CD14-positive monocyte (primary cell): ENCODE results near the gene EML6. TPM values are rescaled to one million over a fixed set of nuclear protein-coding genes. Genes with fewer than 3 reads are reported as not detected.

Experiments
- DNase-seq, 3 donors: peaks; one replicate each; pipeline ENCODE4 v3.0.0-alpha.2; 2011 to 2022
- H2AFZ ChIP-seq: 2 replicates; pipeline ENCODE4 v1.6.0; 2012; ENCODE audit warnings: mild to moderate bottlenecking, low read depth, low read length, inconsistent platforms; ENCODE audit not compliant: insufficient read depth, poor library complexity, severe bottlenecking
- H3K27ac ChIP-seq, 2 donors: 1 replicate in 1 of 2; 2 replicates in 1 of 2; pipeline ENCODE4 v1.5.1; 2012 to 2013; ENCODE audit warnings: low read length in 2 of 2, control low read depth in 1 of 2, inconsistent platforms in 1 of 2, low read depth in 1 of 2, mild to moderate bottlenecking in 1 of 2
- H3K27me3 ChIP-seq, 2 donors: one replicate each; pipeline versions ENCODE4 v1.6.0 to v1.6.1; 2011 to 2013; ENCODE audit warnings: low read length in 2 of 2; ENCODE audit not compliant: control insufficient read depth in 2 of 2, insufficient read depth in 2 of 2
- H3K36me3 ChIP-seq, 2 donors: replicated peaks in 1 of 2; 1 replicate in 1 of 2; 2 replicates in 1 of 2; pipeline versions ENCODE4 v1.5.1 to v1.6.1; 2012 to 2013; ENCODE audit warnings: low read length in 2 of 2, control low read depth in 1 of 2, inconsistent platforms in 1 of 2, mild to moderate bottlenecking in 1 of 2; ENCODE audit not compliant: insufficient read depth in 2 of 2, control insufficient read depth in 1 of 2
- H3K4me1 ChIP-seq, 2 donors: 1 replicate in 1 of 2; 2 replicates in 1 of 2; pipeline versions ENCODE4 v1.5.1 to v1.6.1; 2012 to 2013; ENCODE audit warnings: low read length in 2 of 2, control low read depth in 1 of 2, inconsistent platforms in 1 of 2, mild to moderate bottlenecking in 1 of 2, moderate library complexity in 1 of 2; ENCODE audit not compliant: insufficient read depth in 2 of 2, control insufficient read depth in 1 of 2
- H3K4me2 ChIP-seq: replicated peaks from 2 replicates; pipeline ENCODE3; 2012; ENCODE audit warnings: low read length, moderate library complexity, mild to moderate bottlenecking; ENCODE audit not compliant: poor library complexity, severe bottlenecking; ENCODE audit errors: extremely low read depth
- H3K4me3 ChIP-seq, 3 experiments: fragments of 200-600 bp in 1 of 3; sonication (generic) in 1 of 3; replicated peaks in 1 of 3; 1 replicate in 2 of 3; 2 replicates in 1 of 3; pipeline ENCODE4 v1.5.1; 2011 to 2013; ENCODE audit warnings: low read length in 3 of 3, mild to moderate bottlenecking in 3 of 3, control low read depth in 2 of 3, low read depth in 2 of 3, inconsistent platforms in 1 of 3, moderate library complexity in 1 of 3
- H3K79me2 ChIP-seq: 2 replicates; pipeline ENCODE4 v1.6.0; 2012; ENCODE audit warnings: mild to moderate bottlenecking, control low read depth, inconsistent platforms, low read length, moderate library complexity; ENCODE audit not compliant: insufficient read depth
- H3K9ac ChIP-seq: 2 replicates; pipeline ENCODE4 v1.6.0; 2017; ENCODE audit warnings: low read length, mild to moderate bottlenecking; ENCODE audit not compliant: insufficient read depth, poor library complexity, severe bottlenecking
- H3K9me3 ChIP-seq, 2 donors: replicated peaks in 1 of 2; 1 replicate in 1 of 2; 2 replicates in 1 of 2; pipeline versions ENCODE4 v1.5.1 to v1.6.1; 2012 to 2013; ENCODE audit warnings: low read length in 2 of 2, control low read depth in 1 of 2; ENCODE audit not compliant: control insufficient read depth in 1 of 2, insufficient read depth in 1 of 2
- H4K20me1 ChIP-seq: 2 replicates; pipeline ENCODE4 v1.6.0; 2012; ENCODE audit warnings: mild to moderate bottlenecking, low read length, control low read depth, moderate library complexity; ENCODE audit not compliant: insufficient read depth
- H3K27ac Mint-ChIP-seq, 7 donors: one replicate each; pipeline ENCODE4 v1.8.0; 2020; ENCODE audit warnings: mild to moderate bottlenecking in 7 of 7, mixed read lengths in 7 of 7, moderate library complexity in 6 of 7, inconsistent platforms in 2 of 7
- H3K27me3 Mint-ChIP-seq, 3 donors: one replicate each; pipeline ENCODE4 v1.8.0; 2021 to 2022; ENCODE audit warnings: low read depth in 3 of 3, mild to moderate bottlenecking in 3 of 3, mixed read lengths in 3 of 3, moderate library complexity in 3 of 3, inconsistent platforms in 1 of 3
- H3K36me3 Mint-ChIP-seq, 2 donors: one replicate each; pipeline ENCODE4 v1.8.0; 2020; ENCODE audit warnings: mixed read lengths in 2 of 2, inconsistent platforms in 1 of 2, mild to moderate bottlenecking in 1 of 2
- H3K4me1 Mint-ChIP-seq: one replicate; pipeline ENCODE4 v1.8.0; 2020; ENCODE audit warnings: mild to moderate bottlenecking, mixed read lengths
- H3K4me3 Mint-ChIP-seq, 2 donors: one replicate each; pipeline ENCODE4 v1.8.0; 2020; ENCODE audit warnings: mild to moderate bottlenecking in 2 of 2, mixed read lengths in 2 of 2, moderate library complexity in 1 of 2
- H3K9me3 Mint-ChIP-seq, 7 donors: one replicate each; pipeline ENCODE4 v1.8.0; 2020 to 2022; ENCODE audit warnings: mixed read lengths in 7 of 7, mild to moderate bottlenecking in 6 of 7, moderate library complexity in 6 of 7, inconsistent platforms in 2 of 7
- WGBS: methylation state at CpG from one replicate; pipeline ENCODE4 v1.1.5; 2013; ENCODE audit warnings: missing lambda C conversion rate; ENCODE audit not compliant: insufficient coverage; 5-methylcytosine and 5-hydroxymethylcytosine counted together
- intact Hi-C, 2 donors: fragments of 100-400 bp; cut with micrococcal nuclease; formaldehyde crosslinking; loops; one replicate each; pipeline versions ENCODE4 v1.15.0 to v1.15.1; 2023
- polyA plus RNA-seq, 3 donors: library from polyadenylated mRNA; depleted of rRNA in 1 of 3; unstranded in 2 of 3; stranded (reverse) in 1 of 3; fragments of 300-500 nt in 2 of 3; fragments of >200 nt in 1 of 3; fragmentation: Illumina TruSeq in 2 of 3; gene quantifications; 1 replicate in 2 of 3; 2 replicates in 1 of 3; pipeline ENCODE4 v1.2.3, GENCODE V29; 2012 to 2021
- TF ChIP-seq, protein P1 (sequence below): fragments of 200-600 bp; IDR thresholded peaks from one replicate; pipeline ENCODE4 v1.8.0; 2022; ENCODE audit warnings: antibody characterized with exemption, mild to moderate bottlenecking

Gene EML6
- polyA plus RNA-seq, 3 donors: 0.79 TPM; not detected in 2

GRCh38 chr2:54936766-54937165 is 213.3 kb downstream of the EML6 start:
- no peaks in the 10 kb centered on the region for H4K20me1 ChIP-seq
- TF ChIP-seq, protein P1, sequence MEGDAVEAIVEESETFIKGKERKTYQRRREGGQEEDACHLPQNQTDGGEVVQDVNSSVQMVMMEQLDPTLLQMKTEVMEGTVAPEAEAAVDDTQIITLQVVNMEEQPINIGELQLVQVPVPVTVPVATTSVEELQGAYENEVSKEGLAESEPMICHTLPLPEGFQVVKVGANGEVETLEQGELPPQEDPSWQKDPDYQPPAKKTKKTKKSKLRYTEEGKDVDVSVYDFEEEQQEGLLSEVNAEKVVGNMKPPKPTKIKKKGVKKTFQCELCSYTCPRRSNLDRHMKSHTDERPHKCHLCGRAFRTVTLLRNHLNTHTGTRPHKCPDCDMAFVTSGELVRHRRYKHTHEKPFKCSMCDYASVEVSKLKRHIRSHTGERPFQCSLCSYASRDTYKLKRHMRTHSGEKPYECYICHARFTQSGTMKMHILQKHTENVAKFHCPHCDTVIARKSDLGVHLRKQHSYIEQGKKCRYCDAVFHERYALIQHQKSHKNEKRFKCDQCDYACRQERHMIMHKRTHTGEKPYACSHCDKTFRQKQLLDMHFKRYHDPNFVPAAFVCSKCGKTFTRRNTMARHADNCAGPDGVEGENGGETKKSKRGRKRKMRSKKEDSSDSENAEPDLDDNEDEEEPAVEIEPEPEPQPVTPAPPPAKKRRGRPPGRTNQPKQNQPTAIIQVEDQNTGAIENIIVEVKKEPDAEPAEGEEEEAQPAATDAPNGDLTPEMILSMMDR: no peak
- no peak overlapping the region for H3K27ac Mint-ChIP-seq

GRCh38 chr2:54939446-54940118 is 216.1 kb downstream of the EML6 start:
- H4K20me1 ChIP-seq: no peaks in the 10 kb centered on the region
- H3K9ac ChIP-seq: no peak overlapping the region
- no peak overlapping the region for H3K27ac ChIP-seq

More at GRCh38 chr2:54936766-54937165, 213.3 kb downstream of the EML6 start:
- H3K9me3 Mint-ChIP-seq: peaks cover 10 to 24% (median 19%) of the 10 kb centered on the region in 7 donors
- H3K4me1 Mint-ChIP-seq: no peaks in the 10 kb centered on the region
- WGBS: 100% methylated on average over 1 of the region's 8 CpGs
- Histone ChIP-seq H2AFZ (no peak overlapping the region), H3K9me3 (peaks cover 11 to 28% of the 10 kb centered on the region in 2 donors), H3K9ac (no peak overlapping the region), H3K4me1 (no peaks in the 10 kb centered on the region), H3K79me2 (no peaks in the 10 kb centered on the region), H3K36me3 (no peaks in the 10 kb centered on the region), H3K4me2 (no peak overlapping the region), H3K27ac (no peak overlapping the region), H3K27me3 (no peaks in the 10 kb centered on the region), H3K4me3 (no peak overlapping the region)
- H3K27me3 Mint-ChIP-seq: no peaks in the 10 kb centered on the region
- no peaks in the 10 kb centered on the region for H3K36me3 Mint-ChIP-seq
- H3K4me3 Mint-ChIP-seq: no peak overlapping the region
- DNase-seq: no peak
- intact Hi-C loops: no loop called here

More at GRCh38 chr2:54939446-54940118, 216.1 kb downstream of the EML6 start:
- no peak overlapping the region for H3K4me2 ChIP-seq
- no peaks in the 10 kb centered on the region for H3K36me3 ChIP-seq
- H3K79me2 ChIP-seq: no peaks in the 10 kb centered on the region
- no peak overlapping the region for H2AFZ ChIP-seq
- Mint-ChIP-seq H3K36me3 (no peaks in the 10 kb centered on the region), H3K27ac (no peak overlapping the region), H3K27me3 (no peaks in the 10 kb centered on the region), H3K4me3 (no peak overlapping the region), H3K4me1 (no peaks in the 10 kb centered on the region), H3K9me3 (peaks cover 10 to 24% (median 19%) of the 10 kb centered on the region in 7 donors)
- H3K27me3 ChIP-seq: no peaks in the 10 kb centered on the region
- intact Hi-C loops: no loop called here
- peaks cover 11 to 28% of the 10 kb centered on the region in 2 donors for H3K9me3 ChIP-seq
- 100% methylated on average over 2 of the region's 7 CpGs for WGBS
- DNase-seq: no peak
- no peak overlapping the region for H3K4me3 ChIP-seq
- TF ChIP-seq, protein P1: no peak
- no peaks in the 10 kb centered on the region for H3K4me1 ChIP-seq
